RWPE2 (cell line): ENCODE results near the gene FHIP1B.

ENCODE experiments used
- ATAC-seq: fragments of 200-7000 bp; cut with Tn5 transposase; 3 replicates; pipeline ENCODE4 v1.9.1; 2021; ENCODE audit warnings: low read depth
- DNase-seq: peaks from one replicate; pipeline ENCODE4 v3.0.0-alpha.2; 2020; ENCODE audit warnings: low spot score
- H3K27ac ChIP-seq: fragments of 450-650 bp; 2 replicates; pipeline ENCODE4 v1.5.1; 2017; ENCODE audit warnings: mild to moderate bottlenecking; ENCODE audit not compliant: poor library complexity, severe bottlenecking
- H3K27me3 ChIP-seq: fragments of 250-450 bp; sonication (Bioruptor Pico); 2 replicates; pipeline ENCODE4 v1.5.1; 2021; ENCODE audit warnings: mild to moderate bottlenecking, moderate library complexity; ENCODE audit not compliant: insufficient read depth, poor library complexity, severe bottlenecking
- H3K36me3 ChIP-seq: fragments of 250-450 bp; sonication (Bioruptor Pico); 2 replicates; pipeline ENCODE4 v1.5.1; 2020; ENCODE audit warnings: low read depth, mild to moderate bottlenecking, moderate library complexity
- H3K4me1 ChIP-seq: fragments of 250-450 bp; sonication (Bioruptor Pico); 2 replicates; pipeline ENCODE4 v1.5.1; 2021; ENCODE audit warnings: mild to moderate bottlenecking, moderate library complexity; ENCODE audit not compliant: insufficient read depth, poor library complexity, severe bottlenecking
- H3K4me3 ChIP-seq: fragments of 250-450 bp; sonication (Bioruptor Pico); 2 replicates; pipeline ENCODE4 v1.5.1; 2021; ENCODE audit warnings: mild to moderate bottlenecking, moderate library complexity; ENCODE audit not compliant: severe bottlenecking
- H3K9me3 ChIP-seq: fragments of 250-450 bp; sonication (Bioruptor Pico); 2 replicates; pipeline ENCODE4 v1.5.1; 2021; ENCODE audit warnings: mild to moderate bottlenecking, moderate library complexity; ENCODE audit not compliant: severe bottlenecking
- CTCF ChIP-seq: fragments of 450-650 bp; IDR thresholded peaks from one replicate; pipeline ENCODE4 v1.5.1; 2017; ENCODE audit warnings: mild to moderate bottlenecking, moderate library complexity; ENCODE audit not compliant: poor library complexity, severe bottlenecking

FHIP1B gene

GRCh38 chr11:6216501-6216900, 17.9 kb downstream of the FHIP1B start:
- Histone ChIP-seq H3K4me1 (peaks cover 6% of the 10 kb centered on the region), H3K27ac (no peak overlapping the region), H3K9me3 (no peaks in the 10 kb centered on the region), H3K36me3 (peaks cover 55% of the 10 kb centered on the region), H3K4me3 (no peak overlapping the region), H3K27me3 (no peaks in the 10 kb centered on the region)
- ATAC-seq, result no peak
- no peak for TF ChIP-seq CTCF
- DNase-seq, result no peak

- Histone ChIP-seq H3K4me1 (peaks cover under 1% of the 10 kb centered on the region), H3K9me3 (no peaks in the 10 kb centered on the region), H3K27ac (no peak overlapping the region), H3K27me3 (no peaks in the 10 kb centered on the region), H3K4me3 (no peak overlapping the region), H3K36me3 (peaks cover 55% of the 10 kb centered on the region)
- ATAC-seq (no peak), DNase-seq (no peak)
- TF ChIP-seq CTCF, result no peak
These were observed 19.9 kb downstream of the FHIP1B start for GRCh38 chr11:6214530-6214929.

GRCh38 chr11:6210274-6210955, 24.0 kb downstream of the FHIP1B start:
- DNase-seq (no peak), ATAC-seq (no peak)
- no peaks in the 10 kb centered on the region for H3K4me1 ChIP-seq
- no peak overlapping the region for H3K27ac ChIP-seq
- TF ChIP-seq CTCF, result no peak
- H3K4me3 ChIP-seq, result no peak overlapping the region
- H3K27me3 ChIP-seq, result no peaks in the 10 kb centered on the region
- peaks cover 31% of the 10 kb centered on the region for H3K36me3 ChIP-seq
- no peaks in the 10 kb centered on the region for H3K9me3 ChIP-seq

GRCh38 chr11:6209801-6210200, 24.6 kb downstream of the FHIP1B start:
- H3K27me3 ChIP-seq, result no peaks in the 10 kb centered on the region
- no peak for DNase-seq

More at GRCh38 chr11:6209801-6210200, 24.6 kb downstream of the FHIP1B start:
- ATAC-seq, result no peak
- no peak for TF ChIP-seq CTCF
- H3K4me3 ChIP-seq, result no peak overlapping the region
- no peaks in the 10 kb centered on the region for H3K4me1 ChIP-seq
- no peaks in the 10 kb centered on the region for H3K9me3 ChIP-seq
- H3K27ac ChIP-seq, result no peak overlapping the region
- peaks cover 25% of the 10 kb centered on the region for H3K36me3 ChIP-seq
